ENCODE data around the gene ACSS2.

The ACSS2 gene

DNA sequence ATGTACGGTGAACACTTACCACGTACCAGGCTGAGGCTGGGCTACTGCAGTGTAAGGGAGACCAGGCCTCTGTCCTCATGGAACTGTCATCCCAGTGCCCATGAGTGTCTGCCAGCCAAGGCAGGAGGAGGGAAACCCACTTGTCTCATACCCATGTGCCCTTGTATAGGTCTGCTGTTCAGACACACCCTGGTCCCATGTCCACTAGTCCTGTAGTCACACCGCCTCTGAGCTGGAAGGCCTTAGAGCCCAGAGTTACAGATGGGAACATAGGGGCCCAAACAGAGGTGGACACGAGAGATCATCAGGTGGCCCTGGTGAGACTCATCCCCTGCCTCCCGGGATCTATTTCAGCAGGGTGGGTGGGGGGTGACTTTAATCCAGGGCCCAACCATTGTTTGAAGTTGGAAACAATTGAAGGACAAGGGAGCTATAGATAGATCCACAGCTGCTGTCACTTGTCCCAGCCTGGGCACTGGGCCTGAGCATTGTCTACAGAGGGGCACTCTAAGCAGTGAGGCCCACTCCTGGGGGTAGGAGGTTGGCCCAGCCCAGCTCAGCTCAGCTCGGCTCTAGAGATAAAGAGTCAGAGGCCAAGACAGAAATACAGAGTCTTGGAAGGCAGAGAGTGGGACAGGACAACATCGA is 93.9 kb downstream of the ACSS2 start:
- H3K36me3 ChIP-seq = no peaks in the 10 kb centered on the region
- H3K4me1 ChIP-seq (ENCODE audit: control insufficient read depth in 1 of 2, insufficient read depth in 1 of 2, low read depth in 1 of 2, low read length in 1 of 2) = no peaks in the 10 kb centered on the region
- TF ChIP-seq, protein P1, sequence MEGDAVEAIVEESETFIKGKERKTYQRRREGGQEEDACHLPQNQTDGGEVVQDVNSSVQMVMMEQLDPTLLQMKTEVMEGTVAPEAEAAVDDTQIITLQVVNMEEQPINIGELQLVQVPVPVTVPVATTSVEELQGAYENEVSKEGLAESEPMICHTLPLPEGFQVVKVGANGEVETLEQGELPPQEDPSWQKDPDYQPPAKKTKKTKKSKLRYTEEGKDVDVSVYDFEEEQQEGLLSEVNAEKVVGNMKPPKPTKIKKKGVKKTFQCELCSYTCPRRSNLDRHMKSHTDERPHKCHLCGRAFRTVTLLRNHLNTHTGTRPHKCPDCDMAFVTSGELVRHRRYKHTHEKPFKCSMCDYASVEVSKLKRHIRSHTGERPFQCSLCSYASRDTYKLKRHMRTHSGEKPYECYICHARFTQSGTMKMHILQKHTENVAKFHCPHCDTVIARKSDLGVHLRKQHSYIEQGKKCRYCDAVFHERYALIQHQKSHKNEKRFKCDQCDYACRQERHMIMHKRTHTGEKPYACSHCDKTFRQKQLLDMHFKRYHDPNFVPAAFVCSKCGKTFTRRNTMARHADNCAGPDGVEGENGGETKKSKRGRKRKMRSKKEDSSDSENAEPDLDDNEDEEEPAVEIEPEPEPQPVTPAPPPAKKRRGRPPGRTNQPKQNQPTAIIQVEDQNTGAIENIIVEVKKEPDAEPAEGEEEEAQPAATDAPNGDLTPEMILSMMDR (IDR thresholded peaks at IDR 0.05) = no peak
- no peak overlapping the region for H3K4me3 ChIP-seq (ENCODE audit: low read depth in 1 of 2, low read length in 1 of 2)
- no peaks in the 10 kb centered on the region for H3K27me3 ChIP-seq
- no peaks in the 10 kb centered on the region for H3K9me3 ChIP-seq
- no peak overlapping the region for H3K27ac ChIP-seq

DNA sequence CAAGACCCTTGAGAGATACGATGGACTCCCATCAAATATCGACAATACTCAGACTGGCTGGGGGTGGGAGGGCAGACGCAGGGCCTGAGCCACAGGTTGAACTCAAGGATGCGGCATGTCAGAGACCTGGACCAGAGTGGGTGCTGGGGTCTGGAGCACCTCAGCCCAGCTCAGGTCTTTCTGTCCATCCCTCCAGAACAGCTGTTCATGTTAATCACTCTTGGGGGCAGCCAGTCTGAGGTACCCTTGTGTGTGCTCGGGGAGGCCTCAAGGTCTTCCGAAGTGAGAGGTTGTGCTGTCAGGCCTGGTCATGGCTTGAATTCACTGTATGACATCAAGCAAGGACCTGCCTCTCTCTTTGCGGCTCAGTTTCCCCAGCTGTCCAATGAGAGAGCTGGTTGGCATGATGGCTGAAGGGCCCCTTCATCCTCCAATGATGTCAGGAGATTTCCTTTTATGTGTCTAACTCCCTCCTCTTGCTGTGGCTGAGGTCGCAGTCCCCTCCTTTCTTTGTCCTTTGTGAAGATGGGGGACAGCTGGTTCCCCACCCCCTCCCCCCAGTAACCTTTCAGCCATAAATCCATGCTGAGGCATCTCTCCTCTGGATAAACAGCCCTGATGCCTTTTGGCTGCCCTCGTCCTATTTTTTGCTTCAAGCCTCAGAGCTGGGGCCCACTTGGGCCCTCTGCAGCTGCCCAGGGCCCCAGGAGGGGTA is 94.6 kb downstream of the ACSS2 start:
- H3K27me3 ChIP-seq = no peaks in the 10 kb centered on the region
- H3K36me3 ChIP-seq = no peaks in the 10 kb centered on the region
- TF ChIP-seq, protein P1 (IDR thresholded peaks at IDR 0.05) = no peak
- H3K4me3 ChIP-seq (ENCODE audit: low read depth in 1 of 2, low read length in 1 of 2) = no peak overlapping the region
- no peaks in the 10 kb centered on the region for H3K9me3 ChIP-seq
- no peak overlapping the region for H3K27ac ChIP-seq
- no peaks in the 10 kb centered on the region for H3K4me1 ChIP-seq (ENCODE audit: control insufficient read depth in 1 of 2, insufficient read depth in 1 of 2, low read depth in 1 of 2, low read length in 1 of 2)

DNA sequence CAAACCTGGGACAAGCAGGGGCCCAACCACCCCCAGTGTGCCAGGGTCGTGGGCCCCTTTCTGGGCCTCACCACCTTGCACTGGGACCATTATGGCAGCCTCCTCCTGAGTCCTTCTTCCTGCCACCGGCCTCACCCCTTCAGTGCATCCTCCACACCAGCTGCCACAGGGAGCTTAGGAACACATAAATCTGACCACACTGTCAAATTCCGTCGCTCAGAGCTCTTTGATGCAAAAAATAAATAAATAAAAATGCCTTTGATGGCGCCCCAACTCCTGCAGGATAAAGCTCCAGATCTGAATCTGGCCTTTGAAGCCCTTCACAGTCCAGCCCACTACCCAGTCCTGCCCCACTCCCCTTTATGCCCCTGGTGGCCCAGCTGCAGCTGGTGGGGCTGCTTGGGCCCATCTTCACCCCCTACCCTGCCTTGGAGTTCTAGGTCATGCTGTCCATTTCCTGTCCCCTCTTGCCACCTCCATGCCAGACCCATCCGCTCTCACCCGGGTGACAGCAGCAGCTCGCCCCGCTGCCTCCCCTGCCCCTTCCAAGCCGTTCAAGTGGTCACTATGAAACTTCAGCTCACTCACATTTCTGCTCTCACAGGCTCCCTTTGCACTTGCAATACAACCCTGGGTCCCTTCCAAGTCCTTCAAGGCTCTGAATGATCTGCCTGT is 95.3 kb downstream of the ACSS2 start:
- no peak overlapping the region for H3K4me3 ChIP-seq (ENCODE audit: low read depth in 1 of 2, low read length in 1 of 2)

DNA sequence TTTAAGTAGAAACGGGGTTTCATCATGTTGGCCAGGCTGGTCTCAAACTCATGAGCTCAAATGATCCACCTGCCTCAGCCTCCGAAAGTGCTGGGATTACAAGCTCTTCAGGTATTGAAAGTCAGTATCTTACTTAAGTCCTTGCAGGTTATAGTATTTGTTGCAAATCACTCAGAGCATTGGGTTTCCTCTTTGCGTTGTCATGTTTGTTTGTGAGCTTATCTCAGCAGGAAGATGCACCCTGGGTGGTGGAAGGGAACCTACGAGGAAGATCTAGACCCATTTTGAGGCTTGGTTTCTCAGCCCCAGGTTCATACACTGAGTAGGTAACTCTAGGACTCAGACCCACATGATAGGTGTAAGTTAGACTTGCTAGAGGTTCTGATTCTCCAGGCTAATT is 97.8 kb downstream of the ACSS2 start:
- no peaks in the 10 kb centered on the region for H3K36me3 ChIP-seq
- no peaks in the 10 kb centered on the region for H3K9me3 ChIP-seq
- no peak overlapping the region for H3K27ac ChIP-seq
- H3K4me3 ChIP-seq (ENCODE audit: low read depth in 1 of 2, low read length in 1 of 2) = no peak overlapping the region
- TF ChIP-seq, protein P1 (IDR thresholded peaks at IDR 0.05) = no peak
- peaks cover 5% of the 10 kb centered on the region for H3K27me3 ChIP-seq
- H3K4me1 ChIP-seq (ENCODE audit: control insufficient read depth in 1 of 2, insufficient read depth in 1 of 2, low read depth in 1 of 2, low read length in 1 of 2) = no peaks in the 10 kb centered on the region

More for the DNA sequence above, 95.3 kb downstream of the ACSS2 start:
- Histone ChIP-seq H3K27ac (no peak overlapping the region), H3K36me3 (no peaks in the 10 kb centered on the region), H3K27me3 (peaks cover 5% of the 10 kb centered on the region), H3K9me3 (no peaks in the 10 kb centered on the region), H3K4me1 (ENCODE audit: control insufficient read depth in 1 of 2, insufficient read depth in 1 of 2, low read depth in 1 of 2, low read length in 1 of 2) (no peaks in the 10 kb centered on the region)
- TF ChIP-seq, protein P1 (IDR thresholded peaks at IDR 0.05) = no peak

DNA sequence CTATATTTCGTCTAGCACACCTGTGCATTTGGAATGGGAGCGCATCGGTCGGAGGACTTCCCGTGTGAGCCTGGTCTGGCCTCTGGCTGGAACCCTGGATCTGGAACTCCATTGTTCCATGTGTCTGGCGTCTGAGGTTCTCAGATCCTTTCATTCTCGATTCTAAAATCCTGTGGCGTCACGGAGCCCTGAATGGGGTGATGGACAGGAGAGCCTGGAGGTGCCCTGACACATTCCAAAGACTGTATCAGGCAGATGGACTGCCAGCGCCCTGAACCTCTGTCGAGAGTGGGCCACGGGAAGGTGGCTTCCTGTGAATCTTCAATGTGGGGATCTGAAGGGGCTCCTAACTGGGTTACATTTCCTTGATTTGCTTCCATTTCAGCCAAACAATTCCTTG is 99.9 kb downstream of the ACSS2 start:
- H3K9me3 ChIP-seq = no peaks in the 10 kb centered on the region
- peaks cover 5% of the 10 kb centered on the region for H3K27me3 ChIP-seq
- H3K36me3 ChIP-seq = no peaks in the 10 kb centered on the region
- H3K4me1 ChIP-seq (ENCODE audit: control insufficient read depth in 1 of 2, insufficient read depth in 1 of 2, low read depth in 1 of 2, low read length in 1 of 2) = no peaks in the 10 kb centered on the region
- H3K4me3 ChIP-seq (ENCODE audit: low read depth in 1 of 2, low read length in 1 of 2) = no peak overlapping the region
- H3K27ac ChIP-seq = no peak overlapping the region
- TF ChIP-seq, protein P1 (IDR thresholded peaks at IDR 0.05) = no peak

Measured in neutrophil (primary cell).